HG02885 (cell line): ENCODE data around the gene PSTK.
A peak's percentile ranks its signal among the peaks of the same experiment; 100 is the strongest.

Experiments
- ATAC-seq: cut with Tn5 transposase; IDR thresholded peaks from one replicate; pipeline ENCODE4 v1.9.1; 2021; ENCODE audit warnings: mild to moderate bottlenecking; ENCODE audit not compliant: unreplicated experiment, poor library complexity

The PSTK gene

GRCh38 chr10:122980209-122981065 lies at the start of gene PSTK:
PSTK (plus strand) TSS chr10:122980401; CDS start chr10:122980480, 79 bp downstream.
- ATAC-seq, result peak; percentile 98

GRCh38 chr10:122931088-122931906 lies 48.9 kb upstream of the PSTK start:
- no peak for ATAC-seq

GRCh38 chr10:122939133-122939855 lies 40.9 kb upstream of the PSTK start:
- no peak for ATAC-seq

- no peak for ATAC-seq
These were observed 40.2 kb upstream of the PSTK start for GRCh38 chr10:122939856-122940543.

GRCh38 chr10:122949296-122949695 lies 30.9 kb upstream of the PSTK start:
- ATAC-seq, result no peak

GRCh38 chr10:122953902-122954730 lies 26.1 kb upstream of the PSTK start, which contains the start of gene C10orf88:
C10orf88 (minus strand) TSS chr10:122954227; CDS start chr10:122954178, 49 bp downstream.
- peak; percentile 99 for ATAC-seq

- no peak for ATAC-seq
These were observed 25.5 kb upstream of the PSTK start for GRCh38 chr10:122954731-122955050.

- no peak for ATAC-seq
These were observed 24.3 kb upstream of the PSTK start for GRCh38 chr10:122955892-122956291.

GRCh38 chr10:122957474-122957873 lies 22.7 kb upstream of the PSTK start:
- no peak for ATAC-seq

- no peak for ATAC-seq
These were observed 17.8 kb upstream of the PSTK start for GRCh38 chr10:122962405-122962804.

- no peak for ATAC-seq
These were observed 13.3 kb upstream of the PSTK start for GRCh38 chr10:122966879-122967278.

GRCh38 chr10:122968698-122969097 lies 11.5 kb upstream of the PSTK start:
- no peak for ATAC-seq

GRCh38 chr10:122974023-122974422 lies 6.2 kb upstream of the PSTK start:
- no peak for ATAC-seq

- ATAC-seq, result no peak
These were observed 5.6 kb upstream of the PSTK start for GRCh38 chr10:122974543-122975064.

GRCh38 chr10:122981066-122981464 lies 864 bp downstream of the PSTK start:
- ATAC-seq, result no peak

- no peak for ATAC-seq
These were observed 3.7 kb downstream of the PSTK start for GRCh38 chr10:122983898-122984297.

- no peak for ATAC-seq
These were observed 4.5 kb downstream of the PSTK start for GRCh38 chr10:122984708-122985107.

GRCh38 chr10:122986335-122986734 lies 6.1 kb downstream of the PSTK start:
- no peak for ATAC-seq

GRCh38 chr10:122988501-122988900 lies 8.3 kb downstream of the PSTK start:
- no peak for ATAC-seq
